K562 (cell line): ENCODE results near the gene KIF25. TPM values are rescaled to one million over a fixed set of nuclear protein-coding genes. Genes with fewer than 3 reads are reported as not detected.

ENCODE experiments used
- BRD4 ChIP-seq: fragments of 200-600 bp; sonication (generic); IDR thresholded peaks from 2 replicates; pipeline ENCODE4 v1.6.1; 2017; ENCODE audit warnings: inconsistent platforms
- CBX3 ChIP-seq, 2 experiments: IDR thresholded peaks; 1 replicate in 1 of 2; 2 replicates in 1 of 2; pipeline ENCODE4 v1.6.1; 2012; ENCODE audit warnings: inconsistent platforms in 2 of 2, low read length in 2 of 2, borderline replicate concordance in 1 of 2, control low read depth in 1 of 2
- EGR1 ChIP-seq: fragments of 450-650 bp; conservative IDR thresholded peaks from 2 replicates; pipeline ENCODE4 v1.6.1; 2017; ENCODE audit warnings: mild to moderate bottlenecking
- GABPA ChIP-seq: fragments of 200-800 bp; sonication (Bioruptor generic); conservative IDR thresholded peaks from 2 replicates; pipeline ENCODE4 v1.6.1; 2016; ENCODE audit warnings: low read depth, missing genetic modification characterization, missing compliant biosample characterization
- KDM4B ChIP-seq, 2 experiments: fragments of 450-650 bp in 1 of 2; sonication (generic) in 1 of 2; IDR thresholded peaks; 2 replicates each; pipeline ENCODE4 v1.6.1; 2016 to 2017; ENCODE audit warnings: borderline replicate concordance in 2 of 2, antibody characterized with exemption in 1 of 2, low read depth in 1 of 2, mild to moderate bottlenecking in 1 of 2
- NR2F6 ChIP-seq: fragments of 450-650 bp; formaldehyde crosslinking; IDR thresholded peaks from 2 replicates; pipeline ENCODE4 v1.4.0; 2020; ENCODE audit warnings: mild to moderate bottlenecking
- PURB ChIP-seq: sonication (generic); formaldehyde crosslinking; IDR thresholded peaks from 2 replicates; pipeline ENCODE4 v1.9.0; 2021; ENCODE audit warnings: low read depth, mild to moderate bottlenecking, missing genetic modification reagents
- SRSF7 ChIP-seq: fragments of 200-400 bp; formaldehyde crosslinking; optimal IDR thresholded peaks from 2 replicates; pipeline ENCODE3; 2017; ENCODE audit warnings: mild to moderate bottlenecking, low read depth, low read length
- ZNF324 ChIP-seq: fragments of 250-450 bp; sonication (Bioruptor Pico); IDR thresholded peaks from 2 replicates; pipeline ENCODE4 v1.4.0; 2020; ENCODE audit warnings: mild to moderate bottlenecking
- ZNF57 ChIP-seq: fragments of 450-650 bp; formaldehyde crosslinking; IDR thresholded peaks from 2 replicates; pipeline ENCODE4 v1.4.0; 2020; ENCODE audit warnings: mild to moderate bottlenecking, moderate library complexity
- polyA plus RNA-seq, 8 experiments: library from polyadenylated mRNA; depleted of rRNA in 4 of 8; stranded (reverse) in 5 of 8; unstranded in 3 of 8; fragments of >200 nt; fragmentation: Nextera tagmentation in 2 of 8; fragmentation: Illumina TruSeq in 1 of 8; extraction: Ambion mirVana in 2 of 8; extraction: Trizol in 1 of 8; gene quantifications; 2 replicates each; pipeline versions ENCODE4 v1.2.1 to v1.2.3, GENCODE V29; 2011 to 2014; ENCODE audit warnings: inconsistent platforms in 1 of 8, missing spikeins in 1 of 8
- total RNA-seq, 7 experiments: library from RNA; depleted of rRNA in 6 of 7; stranded (reverse); fragments of >200 nt in 6 of 7; fragmentation: Illumina TruSeq in 2 of 7; extraction: Trizol in 2 of 7; gene quantifications; 2 replicates each; pipeline versions ENCODE4 v1.2.1 to v1.2.3, GENCODE V29; 2011 to 2021; ENCODE audit warnings: low replicate concordance in 1 of 7
- TF ChIP-seq, protein P1 (sequence below): fragments of 450-650 bp; IDR thresholded peaks from 2 replicates; pipeline ENCODE4 v1.6.1; 2016; ENCODE audit warnings: mild to moderate bottlenecking, moderate library complexity
- TF ChIP-seq, protein P2 (sequence below): fragments of 450-650 bp; formaldehyde crosslinking; IDR thresholded peaks from 2 replicates; pipeline ENCODE4 v1.4.0; 2020; ENCODE audit warnings: mild to moderate bottlenecking, mixed read lengths

Gene KIF25
- total and polyA plus RNA-seq, 9 of the 15 experiments (the other 6 are each of a cell fraction or from before 2014, with no cell fraction given): 0.04 to 0.49 (median 0.23) TPM; not detected in 5

GRCh38 chr6:168075787-168076202, 78.3 kb downstream of the KIF25 start (continued):
- TF ChIP-seq, protein P1, sequence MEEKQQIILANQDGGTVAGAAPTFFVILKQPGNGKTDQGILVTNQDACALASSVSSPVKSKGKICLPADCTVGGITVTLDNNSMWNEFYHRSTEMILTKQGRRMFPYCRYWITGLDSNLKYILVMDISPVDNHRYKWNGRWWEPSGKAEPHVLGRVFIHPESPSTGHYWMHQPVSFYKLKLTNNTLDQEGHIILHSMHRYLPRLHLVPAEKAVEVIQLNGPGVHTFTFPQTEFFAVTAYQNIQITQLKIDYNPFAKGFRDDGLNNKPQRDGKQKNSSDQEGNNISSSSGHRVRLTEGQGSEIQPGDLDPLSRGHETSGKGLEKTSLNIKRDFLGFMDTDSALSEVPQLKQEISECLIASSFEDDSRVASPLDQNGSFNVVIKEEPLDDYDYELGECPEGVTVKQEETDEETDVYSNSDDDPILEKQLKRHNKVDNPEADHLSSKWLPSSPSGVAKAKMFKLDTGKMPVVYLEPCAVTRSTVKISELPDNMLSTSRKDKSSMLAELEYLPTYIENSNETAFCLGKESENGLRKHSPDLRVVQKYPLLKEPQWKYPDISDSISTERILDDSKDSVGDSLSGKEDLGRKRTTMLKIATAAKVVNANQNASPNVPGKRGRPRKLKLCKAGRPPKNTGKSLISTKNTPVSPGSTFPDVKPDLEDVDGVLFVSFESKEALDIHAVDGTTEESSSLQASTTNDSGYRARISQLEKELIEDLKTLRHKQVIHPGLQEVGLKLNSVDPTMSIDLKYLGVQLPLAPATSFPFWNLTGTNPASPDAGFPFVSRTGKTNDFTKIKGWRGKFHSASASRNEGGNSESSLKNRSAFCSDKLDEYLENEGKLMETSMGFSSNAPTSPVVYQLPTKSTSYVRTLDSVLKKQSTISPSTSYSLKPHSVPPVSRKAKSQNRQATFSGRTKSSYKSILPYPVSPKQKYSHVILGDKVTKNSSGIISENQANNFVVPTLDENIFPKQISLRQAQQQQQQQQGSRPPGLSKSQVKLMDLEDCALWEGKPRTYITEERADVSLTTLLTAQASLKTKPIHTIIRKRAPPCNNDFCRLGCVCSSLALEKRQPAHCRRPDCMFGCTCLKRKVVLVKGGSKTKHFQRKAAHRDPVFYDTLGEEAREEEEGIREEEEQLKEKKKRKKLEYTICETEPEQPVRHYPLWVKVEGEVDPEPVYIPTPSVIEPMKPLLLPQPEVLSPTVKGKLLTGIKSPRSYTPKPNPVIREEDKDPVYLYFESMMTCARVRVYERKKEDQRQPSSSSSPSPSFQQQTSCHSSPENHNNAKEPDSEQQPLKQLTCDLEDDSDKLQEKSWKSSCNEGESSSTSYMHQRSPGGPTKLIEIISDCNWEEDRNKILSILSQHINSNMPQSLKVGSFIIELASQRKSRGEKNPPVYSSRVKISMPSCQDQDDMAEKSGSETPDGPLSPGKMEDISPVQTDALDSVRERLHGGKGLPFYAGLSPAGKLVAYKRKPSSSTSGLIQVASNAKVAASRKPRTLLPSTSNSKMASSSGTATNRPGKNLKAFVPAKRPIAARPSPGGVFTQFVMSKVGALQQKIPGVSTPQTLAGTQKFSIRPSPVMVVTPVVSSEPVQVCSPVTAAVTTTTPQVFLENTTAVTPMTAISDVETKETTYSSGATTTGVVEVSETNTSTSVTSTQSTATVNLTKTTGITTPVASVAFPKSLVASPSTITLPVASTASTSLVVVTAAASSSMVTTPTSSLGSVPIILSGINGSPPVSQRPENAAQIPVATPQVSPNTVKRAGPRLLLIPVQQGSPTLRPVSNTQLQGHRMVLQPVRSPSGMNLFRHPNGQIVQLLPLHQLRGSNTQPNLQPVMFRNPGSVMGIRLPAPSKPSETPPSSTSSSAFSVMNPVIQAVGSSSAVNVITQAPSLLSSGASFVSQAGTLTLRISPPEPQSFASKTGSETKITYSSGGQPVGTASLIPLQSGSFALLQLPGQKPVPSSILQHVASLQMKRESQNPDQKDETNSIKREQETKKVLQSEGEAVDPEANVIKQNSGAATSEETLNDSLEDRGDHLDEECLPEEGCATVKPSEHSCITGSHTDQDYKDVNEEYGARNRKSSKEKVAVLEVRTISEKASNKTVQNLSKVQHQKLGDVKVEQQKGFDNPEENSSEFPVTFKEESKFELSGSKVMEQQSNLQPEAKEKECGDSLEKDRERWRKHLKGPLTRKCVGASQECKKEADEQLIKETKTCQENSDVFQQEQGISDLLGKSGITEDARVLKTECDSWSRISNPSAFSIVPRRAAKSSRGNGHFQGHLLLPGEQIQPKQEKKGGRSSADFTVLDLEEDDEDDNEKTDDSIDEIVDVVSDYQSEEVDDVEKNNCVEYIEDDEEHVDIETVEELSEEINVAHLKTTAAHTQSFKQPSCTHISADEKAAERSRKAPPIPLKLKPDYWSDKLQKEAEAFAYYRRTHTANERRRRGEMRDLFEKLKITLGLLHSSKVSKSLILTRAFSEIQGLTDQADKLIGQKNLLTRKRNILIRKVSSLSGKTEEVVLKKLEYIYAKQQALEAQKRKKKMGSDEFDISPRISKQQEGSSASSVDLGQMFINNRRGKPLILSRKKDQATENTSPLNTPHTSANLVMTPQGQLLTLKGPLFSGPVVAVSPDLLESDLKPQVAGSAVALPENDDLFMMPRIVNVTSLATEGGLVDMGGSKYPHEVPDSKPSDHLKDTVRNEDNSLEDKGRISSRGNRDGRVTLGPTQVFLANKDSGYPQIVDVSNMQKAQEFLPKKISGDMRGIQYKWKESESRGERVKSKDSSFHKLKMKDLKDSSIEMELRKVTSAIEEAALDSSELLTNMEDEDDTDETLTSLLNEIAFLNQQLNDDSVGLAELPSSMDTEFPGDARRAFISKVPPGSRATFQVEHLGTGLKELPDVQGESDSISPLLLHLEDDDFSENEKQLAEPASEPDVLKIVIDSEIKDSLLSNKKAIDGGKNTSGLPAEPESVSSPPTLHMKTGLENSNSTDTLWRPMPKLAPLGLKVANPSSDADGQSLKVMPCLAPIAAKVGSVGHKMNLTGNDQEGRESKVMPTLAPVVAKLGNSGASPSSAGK: peak; percentile 56
- TF ChIP-seq CBX3 (IDR thresholded peaks at IDR 0.05; ENCODE audit: borderline replicate concordance in 1 of 2, low read length in 2 of 2) (peak in 1 of 2 experiments; percentile 16; a peak in 1 of 3 replicates), GABPA (tag) (peak; percentile 94), ZNF324 (no peak), EGR1 (no peak), SRSF7 (no peak), NR2F6 (CRISPR knock-in tag) (no peak), PURB (CRISPR knock-in tag) (no peak), ZNF57 (CRISPR knock-in tag) (no peak), KDM4B (IDR thresholded peaks at IDR 0.05; ENCODE audit: borderline replicate concordance in 2 of 2, low read depth in 1 of 2) (peak in 1 of 2 experiments; percentile 81; a peak in 1 of 4 replicates), BRD4 (no peak)
- TF ChIP-seq, protein P2, sequence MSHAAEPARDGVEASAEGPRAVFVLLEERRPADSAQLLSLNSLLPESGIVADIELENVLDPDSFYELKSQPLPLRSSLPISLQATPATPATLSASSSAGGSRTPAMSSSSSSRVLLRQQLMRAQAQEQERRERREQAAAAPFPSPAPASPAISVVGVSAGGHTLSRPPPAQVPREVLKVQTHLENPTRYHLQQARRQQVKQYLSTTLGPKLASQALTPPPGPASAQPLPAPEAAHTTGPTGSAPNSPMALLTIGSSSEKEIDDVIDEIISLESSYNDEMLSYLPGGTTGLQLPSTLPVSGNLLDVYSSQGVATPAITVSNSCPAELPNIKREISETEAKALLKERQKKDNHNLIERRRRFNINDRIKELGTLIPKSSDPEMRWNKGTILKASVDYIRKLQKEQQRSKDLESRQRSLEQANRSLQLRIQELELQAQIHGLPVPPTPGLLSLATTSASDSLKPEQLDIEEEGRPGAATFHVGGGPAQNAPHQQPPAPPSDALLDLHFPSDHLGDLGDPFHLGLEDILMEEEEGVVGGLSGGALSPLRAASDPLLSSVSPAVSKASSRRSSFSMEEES (CRISPR knock-in tag): no peak
